OCI-M2 (cell line): Measurements from ENCODE around the gene SYTL1.

ENCODE experiments used
- DNase-seq: peaks from one replicate; lab custom pipeline; 2025; ENCODE audit not compliant: unreplicated experiment; lab: John Stamatoyannopoulos, UW

SYTL1 gene

GRCh38 chr1:27318136-27318535 is 23.7 kb upstream of the SYTL1 start:
- no peak for DNase-seq

GRCh38 chr1:27318596-27318995 is 23.2 kb upstream of the SYTL1 start:
- DNase-seq: no peak

- DNase-seq: peak; percentile 67
Observed at GRCh38 chr1:27321813-27322568, 19.8 kb upstream of the SYTL1 start, which contains the start of gene TMEM222. Gene TMEM222, plus strand, starts transcription at chr1:27322163. Its CDS starts 35 bp downstream, at chr1:27322198.

- no peak for DNase-seq
Observed at GRCh38 chr1:27322569-27323240, 19.1 kb upstream of the SYTL1 start.

- no peak for DNase-seq
Observed at GRCh38 chr1:27325286-27325685, 16.5 kb upstream of the SYTL1 start.

GRCh38 chr1:27327964-27328363 is 13.9 kb upstream of the SYTL1 start:
- DNase-seq: no peak

- DNase-seq: no peak
Observed at GRCh38 chr1:27330786-27331185, 11.0 kb upstream of the SYTL1 start.

- no peak for DNase-seq
Observed at GRCh38 chr1:27331426-27331825, 10.4 kb upstream of the SYTL1 start.

- no peak for DNase-seq
Observed at GRCh38 chr1:27331922-27332321, 9.9 kb upstream of the SYTL1 start.

- DNase-seq: no peak
Observed at GRCh38 chr1:27332536-27333281, 9.1 kb upstream of the SYTL1 start.

- DNase-seq: no peak
Observed at GRCh38 chr1:27333717-27334279, 8.0 kb upstream of the SYTL1 start.

- no peak for DNase-seq
Observed at GRCh38 chr1:27335506-27336422, 6.1 kb upstream of the SYTL1 start.

GRCh38 chr1:27336756-27337155 is 5.1 kb upstream of the SYTL1 start:
- no peak for DNase-seq

GRCh38 chr1:27338751-27339150 is 3.1 kb upstream of the SYTL1 start:
- no peak for DNase-seq

GRCh38 chr1:27339213-27339612 is 2.6 kb upstream of the SYTL1 start:
- DNase-seq: no peak

- no peak for DNase-seq
Observed at GRCh38 chr1:27342391-27342777, 562 bp downstream of the SYTL1 start.

GRCh38 chr1:27342778-27343638 is 1.2 kb downstream of the SYTL1 start:
- DNase-seq: no peak

- DNase-seq: no peak
Observed at GRCh38 chr1:27343639-27344025, 1.8 kb downstream of the SYTL1 start.

- no peak for DNase-seq
Observed at GRCh38 chr1:27345272-27345671, 3.5 kb downstream of the SYTL1 start.

- DNase-seq: no peak
Observed at GRCh38 chr1:27346357-27346756, 4.5 kb downstream of the SYTL1 start.
